ENCODE results near the gene RNF222. TPM values are rescaled to one million over a fixed set of nuclear protein-coding genes. Genes with fewer than 3 reads are reported as not detected.

The RNF222 gene
- total and polyA plus RNA-seq, 2 of the 8 experiments (the other 6 are each of a cell fraction or from before 2014, with no cell fraction given), result not detected

GRCh38 chr17:8353736-8354135 lies 43.9 kb downstream of the RNF222 start (continued):
- TF ChIP-seq CHD7 (IDR thresholded peaks at IDR 0.05; ENCODE audit: insufficient replicate concordance, low read length) (no peak), EP300 (IDR thresholded peaks at IDR 0.05; ENCODE audit: borderline replicate concordance in 1 of 2, low read depth in 2 of 2, low read length in 2 of 2) (no peak), SP4 (IDR thresholded peaks at IDR 0.05; ENCODE audit: low read length) (no peak), CTCF (IDR thresholded peaks at IDR 0.05; ENCODE audit: control extremely low read depth in 1 of 3, insufficient read depth in 1 of 3, low read depth in 1 of 3, low read length in 3 of 3) (no peak), SIRT6 (IDR thresholded peaks at IDR 0.05; ENCODE audit: low read length) (no peak), SRF (IDR thresholded peaks at IDR 0.05; ENCODE audit: low read depth, low read length) (no peak), TAF7 (optimal IDR thresholded peaks at IDR 0.05; ENCODE audit: borderline replicate concordance, low read depth, low read length) (no peak), TCF12 (IDR thresholded peaks at IDR 0.05; ENCODE audit: low read depth, low read length) (no peak), RAD21 (IDR thresholded peaks at IDR 0.05 in 1 of 2, conservative IDR thresholded peaks at IDR 0.05 in 1 of 2; ENCODE audit: low read depth in 2 of 2, low read length in 2 of 2) (no peak)

Data from H1 (cell line).